ENCODE data around the gene MADCAM1.

The MADCAM1 gene

GRCh38 chr19:488505-489417, 7.5 kb upstream of the MADCAM1 start:
- peak; percentile 90 to 97 for DNase-seq

- DNase-seq, result no peak
These were observed 6.7 kb upstream of the MADCAM1 start for GRCh38 chr19:489418-490196.

GRCh38 chr19:491146-491741, 5.0 kb upstream of the MADCAM1 start:
- DNase-seq, result no peak

GRCh38 chr19:492091-492531, 4.2 kb upstream of the MADCAM1 start:
- no peak for DNase-seq

- DNase-seq, result no peak
These were observed 2.7 kb upstream of the MADCAM1 start for GRCh38 chr19:493391-494170.

- DNase-seq, result no peak
These were observed 1.9 kb upstream of the MADCAM1 start for GRCh38 chr19:494171-495080.

- DNase-seq, result no peak
These were observed 1.2 kb upstream of the MADCAM1 start for GRCh38 chr19:495081-495401.

GRCh38 chr19:495402-496111, 729 bp upstream of the MADCAM1 start:
- DNase-seq, result no peak

- no peak for DNase-seq
These were observed 700 bp downstream of the MADCAM1 start for GRCh38 chr19:496986-497385.

- DNase-seq, result no peak
These were observed 1.2 kb downstream of the MADCAM1 start for GRCh38 chr19:497491-497868.

GRCh38 chr19:497869-498510, 1.7 kb downstream of the MADCAM1 start:
- no peak for DNase-seq

- DNase-seq, result no peak
These were observed 2.2 kb downstream of the MADCAM1 start for GRCh38 chr19:498511-498891.

- DNase-seq, result no peak
These were observed 2.8 kb downstream of the MADCAM1 start for GRCh38 chr19:498977-499623.

- DNase-seq, result no peak
These were observed 5.4 kb downstream of the MADCAM1 start for GRCh38 chr19:501646-502045.

- DNase-seq, result no peak
These were observed 8.3 kb downstream of the MADCAM1 start for GRCh38 chr19:504616-505015.

GRCh38 chr19:506404-507285, 10.4 kb downstream of the MADCAM1 start:
- DNase-seq, result peak; percentile 88 to 92

GRCh38 chr19:507286-508203, 11.3 kb downstream of the MADCAM1 start, which contains the start of gene TPGS1:
TSS of gene TPGS1 (plus strand) at chr19:507497. CDS start at chr19:507507, 10 bp downstream.
- DNase-seq, result peak; percentile 77 to 85
